WTC11 (cell line): ENCODE data around the gene LILRB1.

Experiments used
- CBFB ChIP-seq: sonication (generic); formaldehyde crosslinking; IDR thresholded peaks from 2 replicates; pipeline ENCODE4 v1.8.1; 2022; ENCODE audit warnings: mild to moderate bottlenecking, low read depth, missing genetic modification reagents
- TF ChIP-seq, protein P1 (sequence below): fragments of 200-600 bp; IDR thresholded peaks from 2 replicates; pipeline ENCODE4 v1.8.0; 2022; ENCODE audit warnings: antibody characterized with exemption

DNA sequence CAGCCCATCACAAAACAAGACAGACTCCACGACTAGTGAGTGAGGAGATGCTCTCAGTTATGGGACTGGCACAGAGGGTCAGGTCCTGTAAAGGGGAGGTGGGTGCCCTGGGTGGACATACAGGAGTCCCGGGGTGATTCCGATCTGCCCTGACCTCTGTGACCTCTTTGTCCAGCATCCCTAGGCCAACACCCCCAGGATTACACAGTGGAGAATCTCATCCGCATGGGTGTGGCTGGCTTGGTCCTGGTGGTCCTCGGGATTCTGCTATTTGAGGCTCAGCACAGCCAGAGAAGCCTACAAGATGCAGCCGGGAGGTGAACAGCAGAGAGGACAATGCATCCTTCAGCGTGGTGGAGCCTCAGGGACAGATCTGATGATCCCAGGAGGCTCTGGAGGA is 43.3 kb upstream of the LILRB1 start:
- TF ChIP-seq, protein P1, sequence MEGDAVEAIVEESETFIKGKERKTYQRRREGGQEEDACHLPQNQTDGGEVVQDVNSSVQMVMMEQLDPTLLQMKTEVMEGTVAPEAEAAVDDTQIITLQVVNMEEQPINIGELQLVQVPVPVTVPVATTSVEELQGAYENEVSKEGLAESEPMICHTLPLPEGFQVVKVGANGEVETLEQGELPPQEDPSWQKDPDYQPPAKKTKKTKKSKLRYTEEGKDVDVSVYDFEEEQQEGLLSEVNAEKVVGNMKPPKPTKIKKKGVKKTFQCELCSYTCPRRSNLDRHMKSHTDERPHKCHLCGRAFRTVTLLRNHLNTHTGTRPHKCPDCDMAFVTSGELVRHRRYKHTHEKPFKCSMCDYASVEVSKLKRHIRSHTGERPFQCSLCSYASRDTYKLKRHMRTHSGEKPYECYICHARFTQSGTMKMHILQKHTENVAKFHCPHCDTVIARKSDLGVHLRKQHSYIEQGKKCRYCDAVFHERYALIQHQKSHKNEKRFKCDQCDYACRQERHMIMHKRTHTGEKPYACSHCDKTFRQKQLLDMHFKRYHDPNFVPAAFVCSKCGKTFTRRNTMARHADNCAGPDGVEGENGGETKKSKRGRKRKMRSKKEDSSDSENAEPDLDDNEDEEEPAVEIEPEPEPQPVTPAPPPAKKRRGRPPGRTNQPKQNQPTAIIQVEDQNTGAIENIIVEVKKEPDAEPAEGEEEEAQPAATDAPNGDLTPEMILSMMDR, result no peak
- TF ChIP-seq CBFB, result no peak
